LNCaP clone FGC (cell line): ENCODE data around the gene SEMA4F.
"Not testable (repeated sequence)": the region's sequence is repeated elsewhere in the genome, so short reads cannot be mapped to it uniquely, and the experiment has no call there.

Source experiments
- DNase-seq: peaks from one replicate; pipeline ENCODE4 v3.0.0-alpha.2; 2011; ENCODE audit warnings: low read depth
- H3K4me3 ChIP-seq: 2 replicates; pipeline ENCODE4 v1.5.1; 2011; ENCODE audit warnings: mild to moderate bottlenecking, low read depth, low read length, control low read depth
- CTCF ChIP-seq: IDR thresholded peaks from 2 replicates; pipeline ENCODE4 v1.5.1; 2012; ENCODE audit warnings: mild to moderate bottlenecking; ENCODE audit not compliant: control insufficient read depth, insufficient read depth; ENCODE audit errors: extremely low read depth

Gene SEMA4F

GRCh38 chr2:74625658-74626425 lies 28.2 kb upstream of the SEMA4F start:
- H3K4me3 ChIP-seq, result no peak overlapping the region
- DNase-seq, result no peak
- no peak for TF ChIP-seq CTCF

- no peak for DNase-seq
- no peak for TF ChIP-seq CTCF
- H3K4me3 ChIP-seq, result no peak overlapping the region
These were observed 25.4 kb upstream of the SEMA4F start for GRCh38 chr2:74628538-74629105.

GRCh38 chr2:74630454-74630853 lies 23.6 kb upstream of the SEMA4F start:
- DNase-seq, H3K4me3 ChIP-seq: not testable (repeated sequence)

GRCh38 chr2:74632209-74632938 lies 21.7 kb upstream of the SEMA4F start:
- H3K4me3 ChIP-seq, result no peak overlapping the region
- no peak for TF ChIP-seq CTCF
- DNase-seq, result no peak

- no peak overlapping the region for H3K4me3 ChIP-seq
- DNase-seq, result no peak
- no peak for TF ChIP-seq CTCF
These were observed 21.1 kb upstream of the SEMA4F start for GRCh38 chr2:74632939-74633312.

- no peak for TF ChIP-seq CTCF
- DNase-seq, result no peak
- H3K4me3 ChIP-seq, result no peak overlapping the region
These were observed 14.5 kb upstream of the SEMA4F start for GRCh38 chr2:74639550-74639949.

- no peak for DNase-seq
These were observed 8.7 kb upstream of the SEMA4F start for GRCh38 chr2:74645344-74645743.

More at GRCh38 chr2:74645344-74645743, 8.7 kb upstream of the SEMA4F start:
- TF ChIP-seq CTCF, result no peak
- no peak overlapping the region for H3K4me3 ChIP-seq
